Measurements from ENCODE around the gene CEACAM8. TPM values are rescaled to one million over a fixed set of nuclear protein-coding genes. Genes with fewer than 3 reads are reported as not detected.
A peak's percentile ranks its signal among the peaks of the same experiment; 100 is the strongest.

The CEACAM8 gene
- polyA plus RNA-seq, 3 donors: not detected

GRCh38 chr19:42567567-42567966, 27.2 kb downstream of the CEACAM8 start:
- peak overlapping the region; percentile 17 for H3K4me2 ChIP-seq (replicated peaks; ENCODE audit: extremely low read depth, low read length, poor library complexity, severe bottlenecking)
- no peaks in the 10 kb centered on the region for H3K27me3 ChIP-seq (ENCODE audit: control insufficient read depth in 2 of 2, insufficient read depth in 2 of 2, low read length in 2 of 2)
- no peak for DNase-seq
- peaks cover 0 to 8% (median 2%) of the 10 kb centered on the region in 3 donors for H3K27me3 Mint-ChIP-seq (ENCODE audit: low read depth in 3 of 3)
- H3K27ac ChIP-seq (ENCODE audit: low read depth in 1 of 2, low read length in 2 of 2): no peak overlapping the region
- peak overlapping the region in 5 of 7 donors; percentile 53 to 86 (median 78) for H3K27ac Mint-ChIP-seq
- H3K4me1 ChIP-seq (ENCODE audit: control insufficient read depth in 1 of 2, insufficient read depth in 2 of 2, low read length in 2 of 2): peaks cover 45 to 54% of the 10 kb centered on the region in 2 donors
- no peaks in the 10 kb centered on the region for H4K20me1 ChIP-seq (ENCODE audit: insufficient read depth, low read length)
- peak overlapping the region in 1 of 3 experiments; percentile 10 for H3K4me3 ChIP-seq (replicated peaks in 1 of 3; ENCODE audit: low read depth in 2 of 3, low read length in 3 of 3)
- no peaks in the 10 kb centered on the region for H3K9me3 ChIP-seq (replicated peaks in 1 of 2; ENCODE audit: control insufficient read depth in 1 of 2, insufficient read depth in 1 of 2, low read length in 2 of 2)
- peak overlapping the region in 1 of 2 donors; percentile 75 for H3K4me3 Mint-ChIP-seq
- no peaks in the 10 kb centered on the region for H3K36me3 Mint-ChIP-seq
- H2AFZ ChIP-seq (ENCODE audit: insufficient read depth, low read depth, low read length, poor library complexity, severe bottlenecking): no peak overlapping the region
- WGBS (ENCODE audit: insufficient coverage): 14% methylated on average over 2 of the region's 4 CpGs
- no peak for TF ChIP-seq CTCF (IDR thresholded peaks at IDR 0.05)
- H3K9ac ChIP-seq (ENCODE audit: insufficient read depth, low read length, poor library complexity, severe bottlenecking): no peak overlapping the region
- H3K9me3 Mint-ChIP-seq: no peaks in the 10 kb centered on the region
- intact Hi-C loops (cut with micrococcal nuclease): loop anchor here in 1 of 2 donors (10.0 kb wide), 1 partner anchor 1997 kb away; no protein-coding TSS in a partner anchor
- H3K79me2 ChIP-seq (ENCODE audit: insufficient read depth, low read length): no peaks in the 10 kb centered on the region
- H3K36me3 ChIP-seq (replicated peaks in 1 of 2; ENCODE audit: control insufficient read depth in 1 of 2, insufficient read depth in 2 of 2, low read length in 2 of 2): no peaks in the 10 kb centered on the region
- H3K4me1 Mint-ChIP-seq: peaks cover 68% of the 10 kb centered on the region

GRCh38 chr19:42563352-42564210, 31.1 kb downstream of the CEACAM8 start:
- Mint-ChIP-seq H3K4me3 (no peak overlapping the region), H3K27ac (no peak overlapping the region), H3K27me3 (ENCODE audit: low read depth in 3 of 3) (peaks cover 17 to 28% (median 23%) of the 10 kb centered on the region in 3 donors), H3K36me3 (no peaks in the 10 kb centered on the region), H3K9me3 (no peaks in the 10 kb centered on the region), H3K4me1 (peaks cover 43% of the 10 kb centered on the region)
- DNase-seq: peak; percentile 30 to 51 (median 50)
- Histone ChIP-seq H4K20me1 (ENCODE audit: insufficient read depth, low read length) (no peaks in the 10 kb centered on the region), H3K4me3 (replicated peaks in 1 of 3; ENCODE audit: low read depth in 2 of 3, low read length in 3 of 3) (no peak overlapping the region), H3K4me2 (replicated peaks; ENCODE audit: extremely low read depth, low read length, poor library complexity, severe bottlenecking) (no peak overlapping the region), H3K36me3 (replicated peaks in 1 of 2; ENCODE audit: control insufficient read depth in 1 of 2, insufficient read depth in 2 of 2, low read length in 2 of 2) (no peaks in the 10 kb centered on the region), H3K4me1 (ENCODE audit: control insufficient read depth in 1 of 2, insufficient read depth in 2 of 2, low read length in 2 of 2) (peaks cover 32 to 33% of the 10 kb centered on the region in 2 donors), H3K27me3 (ENCODE audit: control insufficient read depth in 2 of 2, insufficient read depth in 2 of 2, low read length in 2 of 2) (peaks cover 0 to 15% of the 10 kb centered on the region in 2 donors), H3K9ac (ENCODE audit: insufficient read depth, low read length, poor library complexity, severe bottlenecking) (no peak overlapping the region), H2AFZ (ENCODE audit: insufficient read depth, low read depth, low read length, poor library complexity, severe bottlenecking) (no peak overlapping the region), H3K27ac (ENCODE audit: low read depth in 1 of 2, low read length in 2 of 2) (no peak overlapping the region), H3K79me2 (ENCODE audit: insufficient read depth, low read length) (no peaks in the 10 kb centered on the region), H3K9me3 (replicated peaks in 1 of 2; ENCODE audit: control insufficient read depth in 1 of 2, insufficient read depth in 1 of 2, low read length in 2 of 2) (no peaks in the 10 kb centered on the region)
- WGBS (ENCODE audit: insufficient coverage): 50% methylated on average over 2 of the region's 7 CpGs
- TF ChIP-seq CTCF (IDR thresholded peaks at IDR 0.05): peak; percentile 78
- intact Hi-C loops (cut with micrococcal nuclease): loop anchor here (5.0 to 10.0 kb wide), 2 partner anchors 34 to 2001 kb away; no protein-coding TSS in a partner anchor

Measured in CD14-positive monocyte (primary cell).